Stimulated activated CD8-positive, alpha-beta memory T cell treated with anti-CD3 and anti-CD28 coated beads, Interleukin-7, amount 100 ng/mL, for 24 hours (primary cell): ENCODE measurements around the gene NEK9.

Source experiments
- DNase-seq: peaks from one replicate; pipeline ENCODE4 v3.0.0-alpha.2; 2020; ENCODE audit warnings: low read depth

Gene NEK9

DNA sequence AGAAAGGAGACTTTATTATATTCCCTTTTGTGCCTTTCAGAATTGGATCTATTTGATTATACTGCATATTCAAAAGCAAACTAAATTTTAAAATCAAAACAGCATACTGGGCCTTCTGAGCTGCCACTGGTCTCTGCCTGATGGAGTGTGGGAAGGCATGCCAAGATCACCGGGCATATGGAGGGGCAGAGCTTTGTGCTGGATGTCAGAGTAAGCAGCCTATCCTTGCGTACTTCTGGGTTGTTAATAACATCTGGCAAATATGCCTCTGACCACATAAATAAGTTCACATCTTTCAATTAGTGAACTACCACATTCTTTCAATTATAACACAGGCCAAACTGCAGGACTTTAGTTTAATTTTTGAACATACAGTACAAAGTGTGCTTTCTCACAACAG, 93.9 kb downstream of the NEK9 start:
- DNase-seq = no peak

DNA sequence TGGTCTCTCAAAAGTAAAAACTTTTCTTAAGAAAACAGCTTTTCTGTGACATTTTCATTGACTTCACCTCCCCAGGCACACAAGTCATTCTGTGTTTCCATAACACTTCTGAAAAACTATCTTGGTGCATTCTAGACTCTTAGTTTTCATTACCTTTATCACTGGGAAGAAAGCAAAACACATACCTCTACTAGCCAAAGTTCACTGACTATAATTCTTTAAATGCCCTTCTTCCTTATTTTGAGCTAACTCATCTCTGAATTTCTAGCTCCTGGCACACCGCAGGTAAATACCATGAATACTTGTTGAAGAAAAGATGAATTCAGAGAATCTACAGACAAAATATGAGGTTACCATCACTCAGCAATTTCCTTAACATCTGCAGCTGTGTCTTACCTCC, 96.7 kb downstream of the NEK9 start:
- DNase-seq = no peak
